Loucy (cell line): ENCODE results near the gene CYBA.

Source experiments
- H2AFZ ChIP-seq: fragments of 200-600 bp; sonication (generic); 2 replicates; pipeline ENCODE4 v1.6.0; 2016; ENCODE audit warnings: antibody characterized with exemption, mild to moderate bottlenecking, low read length, moderate library complexity
- H3F3A ChIP-seq: fragments of 200-600 bp; 2 replicates; pipeline ENCODE4 v1.6.0; 2016; ENCODE audit warnings: antibody characterized with exemption, low read depth, mild to moderate bottlenecking
- H3K27me3 ChIP-seq: fragments of 200-600 bp; sonication (generic); 2 replicates; pipeline ENCODE4 v1.6.1; 2014; ENCODE audit warnings: low read length, mild to moderate bottlenecking; ENCODE audit not compliant: insufficient read depth, poor library complexity, severe bottlenecking
- H3K36me3 ChIP-seq: fragments of 200-600 bp; sonication (generic); 2 replicates; pipeline ENCODE4 v1.6.1; 2016; ENCODE audit warnings: low read length; ENCODE audit not compliant: insufficient read depth
- H3K4me1 ChIP-seq: fragments of 200-600 bp; sonication (generic); 2 replicates; pipeline ENCODE4 v1.5.1; 2014; ENCODE audit warnings: low read length, mild to moderate bottlenecking; ENCODE audit not compliant: insufficient read depth, poor library complexity, severe bottlenecking
- H3K4me2 ChIP-seq: fragments of 200-600 bp; sonication (generic); 2 replicates; pipeline ENCODE4 v1.6.0; 2014; ENCODE audit warnings: antibody characterized with exemption, low read length, low read depth, mild to moderate bottlenecking; ENCODE audit not compliant: poor library complexity, severe bottlenecking
- H3K4me3 ChIP-seq: fragments of 200-600 bp; sonication (generic); 2 replicates; pipeline ENCODE4 v1.5.1; 2014; ENCODE audit warnings: low read length, mild to moderate bottlenecking, mixed read lengths; ENCODE audit not compliant: poor library complexity, severe bottlenecking
- H3K79me2 ChIP-seq: fragments of 200-600 bp; sonication (generic); 2 replicates; pipeline ENCODE4 v1.6.1; 2014; ENCODE audit warnings: low read length; ENCODE audit not compliant: insufficient read depth
- H3K9ac ChIP-seq: fragments of 200-600 bp; sonication (generic); 2 replicates; pipeline ENCODE4 v1.6.0; 2014; ENCODE audit warnings: mild to moderate bottlenecking, low read depth, low read length, moderate library complexity; ENCODE audit not compliant: poor library complexity, severe bottlenecking
- H3K9me2 ChIP-seq: fragments of 200-600 bp; sonication (generic); replicated peaks from 2 replicates; pipeline ENCODE4 v1.6.1; 2016; ENCODE audit warnings: low read depth, low read length, mixed read lengths
- H3K9me3 ChIP-seq: fragments of 200-600 bp; sonication (generic); 2 replicates; pipeline ENCODE4 v1.6.1; 2014; ENCODE audit warnings: mild to moderate bottlenecking, antibody characterized with exemption, low read length, low read depth; ENCODE audit not compliant: insufficient read depth
- H4K20me1 ChIP-seq: fragments of 200-600 bp; sonication (generic); 2 replicates; pipeline ENCODE4 v1.6.0; 2014; ENCODE audit warnings: antibody characterized with exemption, low read length, mild to moderate bottlenecking; ENCODE audit not compliant: insufficient read depth, poor library complexity, severe bottlenecking
- EZH2phosphoT487 ChIP-seq: fragments of 200-600 bp; IDR thresholded peaks from 2 replicates; pipeline ENCODE4 v1.6.1; 2018; ENCODE audit warnings: antibody characterized with exemption, mild to moderate bottlenecking, moderate library complexity, borderline replicate concordance
- TF ChIP-seq, protein P1 (sequence below): fragments of 200-600 bp; sonication (generic); conservative IDR thresholded peaks from 2 replicates; pipeline ENCODE4 v1.5.1; 2014; ENCODE audit warnings: mild to moderate bottlenecking, antibody characterized with exemption, low read length

Gene CYBA

GRCh38 chr16:88651989-88652761 lies 1.3 kb upstream of the CYBA start:
- Histone ChIP-seq H3K79me2 (peaks cover 23% of the 10 kb centered on the region), H3F3A (no peaks in the 10 kb centered on the region), H3K9me2 (no peaks in the 10 kb centered on the region), H3K4me2 (peak overlapping the region; percentile 96), H3K4me1 (peaks cover 5% of the 10 kb centered on the region), H3K9me3 (no peaks in the 10 kb centered on the region), H4K20me1 (peaks cover 12% of the 10 kb centered on the region), H3K27me3 (no peaks in the 10 kb centered on the region), H3K4me3 (peak overlapping the region; percentile 89), H3K36me3 (no peaks in the 10 kb centered on the region; the same call in 1 of the 2 replicates), H2AFZ (no peak overlapping the region), H3K9ac (peak overlapping the region; percentile 50)
- TF ChIP-seq EZH2phosphoT487: no peak
- TF ChIP-seq, protein P1, sequence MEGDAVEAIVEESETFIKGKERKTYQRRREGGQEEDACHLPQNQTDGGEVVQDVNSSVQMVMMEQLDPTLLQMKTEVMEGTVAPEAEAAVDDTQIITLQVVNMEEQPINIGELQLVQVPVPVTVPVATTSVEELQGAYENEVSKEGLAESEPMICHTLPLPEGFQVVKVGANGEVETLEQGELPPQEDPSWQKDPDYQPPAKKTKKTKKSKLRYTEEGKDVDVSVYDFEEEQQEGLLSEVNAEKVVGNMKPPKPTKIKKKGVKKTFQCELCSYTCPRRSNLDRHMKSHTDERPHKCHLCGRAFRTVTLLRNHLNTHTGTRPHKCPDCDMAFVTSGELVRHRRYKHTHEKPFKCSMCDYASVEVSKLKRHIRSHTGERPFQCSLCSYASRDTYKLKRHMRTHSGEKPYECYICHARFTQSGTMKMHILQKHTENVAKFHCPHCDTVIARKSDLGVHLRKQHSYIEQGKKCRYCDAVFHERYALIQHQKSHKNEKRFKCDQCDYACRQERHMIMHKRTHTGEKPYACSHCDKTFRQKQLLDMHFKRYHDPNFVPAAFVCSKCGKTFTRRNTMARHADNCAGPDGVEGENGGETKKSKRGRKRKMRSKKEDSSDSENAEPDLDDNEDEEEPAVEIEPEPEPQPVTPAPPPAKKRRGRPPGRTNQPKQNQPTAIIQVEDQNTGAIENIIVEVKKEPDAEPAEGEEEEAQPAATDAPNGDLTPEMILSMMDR: no peak

GRCh38 chr16:88651276-88651988 lies 579 bp upstream of the CYBA start:
- peak overlapping the region; percentile 89 for H3K4me3 ChIP-seq
- no peaks in the 10 kb centered on the region for H3K9me2 ChIP-seq
- H3K9ac ChIP-seq: peak overlapping the region; percentile 79
- H3K79me2 ChIP-seq: peaks cover 23% of the 10 kb centered on the region
- TF ChIP-seq, protein P1: no peak
- TF ChIP-seq EZH2phosphoT487: no peak
- no peaks in the 10 kb centered on the region for H3F3A ChIP-seq
- H4K20me1 ChIP-seq: peaks cover 12% of the 10 kb centered on the region
- no peaks in the 10 kb centered on the region for H3K27me3 ChIP-seq
- peak overlapping the region; percentile 96 for H3K4me2 ChIP-seq
- no peak overlapping the region for H2AFZ ChIP-seq
- H3K36me3 ChIP-seq: no peaks in the 10 kb centered on the region; the same call in 1 of the 2 replicates
- peaks cover 5% of the 10 kb centered on the region for H3K4me1 ChIP-seq
- no peaks in the 10 kb centered on the region for H3K9me3 ChIP-seq

DNA sequence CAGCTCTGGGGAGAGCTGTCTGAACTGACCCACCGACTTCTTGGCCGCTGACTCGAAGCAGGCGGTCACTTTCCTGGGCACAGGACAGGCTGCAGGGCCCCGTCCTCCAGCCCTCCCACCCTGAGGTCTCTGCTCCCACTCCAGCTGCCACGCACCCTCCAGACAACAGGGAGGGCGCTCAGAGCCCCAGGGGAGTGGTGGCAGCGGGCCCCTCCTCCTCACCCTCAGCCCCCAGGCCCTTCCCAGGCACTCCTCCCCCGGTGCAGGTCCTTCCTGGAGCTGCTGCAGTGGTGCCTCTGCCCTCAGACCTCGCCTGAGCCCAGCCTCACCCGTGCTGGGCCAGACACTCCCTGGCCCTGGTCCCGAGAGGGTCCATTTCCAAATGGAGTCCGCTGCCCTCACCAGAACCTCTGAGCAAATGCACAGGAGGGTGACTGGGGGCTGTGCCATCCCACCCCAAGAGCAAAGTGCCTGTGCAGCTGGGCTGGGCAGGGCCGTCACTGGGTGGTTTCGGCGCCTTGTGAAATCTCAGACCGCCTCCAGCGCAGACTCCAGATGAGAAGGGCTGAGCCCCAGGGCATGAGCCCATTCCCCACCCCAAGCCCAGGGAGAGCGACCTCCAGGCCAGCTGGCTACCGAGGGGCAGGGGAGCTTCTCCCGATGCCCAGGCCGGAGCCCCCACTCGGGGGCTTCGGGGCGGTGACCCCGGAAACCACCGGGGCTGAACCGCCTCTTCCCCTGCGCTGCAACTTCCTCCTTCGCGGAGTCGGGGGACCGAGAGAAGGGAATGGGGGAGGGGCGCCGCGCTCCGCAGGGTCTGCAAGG lies 717 bp downstream of the CYBA start:
- peaks cover 5% of the 10 kb centered on the region for H3K4me1 ChIP-seq
- TF ChIP-seq, protein P1: no peak
- TF ChIP-seq EZH2phosphoT487: no peak
- peak overlapping the region; percentile 89 for H3K4me3 ChIP-seq
- peaks cover 12% of the 10 kb centered on the region for H4K20me1 ChIP-seq
- H3F3A ChIP-seq: no peaks in the 10 kb centered on the region
- H3K9me2 ChIP-seq: no peaks in the 10 kb centered on the region
- no peak overlapping the region for H2AFZ ChIP-seq
- H3K36me3 ChIP-seq: no peaks in the 10 kb centered on the region; the same call in 1 of the 2 replicates
- H3K4me2 ChIP-seq: peak overlapping the region; percentile 96
- peak overlapping the region; percentile 79 for H3K9ac ChIP-seq
- no peaks in the 10 kb centered on the region for H3K27me3 ChIP-seq
- peaks cover 23% of the 10 kb centered on the region for H3K79me2 ChIP-seq
- H3K9me3 ChIP-seq: no peaks in the 10 kb centered on the region
